ENCODE results near the gene CHRNA4. TPM values are rescaled to one million over a fixed set of nuclear protein-coding genes. Genes with fewer than 3 reads are reported as not detected.

CHRNA4 gene
- total and polyA plus RNA-seq, 9 of the 15 experiments (the other 6 are each of a cell fraction or from before 2014, with no cell fraction given): not detected

DNA sequence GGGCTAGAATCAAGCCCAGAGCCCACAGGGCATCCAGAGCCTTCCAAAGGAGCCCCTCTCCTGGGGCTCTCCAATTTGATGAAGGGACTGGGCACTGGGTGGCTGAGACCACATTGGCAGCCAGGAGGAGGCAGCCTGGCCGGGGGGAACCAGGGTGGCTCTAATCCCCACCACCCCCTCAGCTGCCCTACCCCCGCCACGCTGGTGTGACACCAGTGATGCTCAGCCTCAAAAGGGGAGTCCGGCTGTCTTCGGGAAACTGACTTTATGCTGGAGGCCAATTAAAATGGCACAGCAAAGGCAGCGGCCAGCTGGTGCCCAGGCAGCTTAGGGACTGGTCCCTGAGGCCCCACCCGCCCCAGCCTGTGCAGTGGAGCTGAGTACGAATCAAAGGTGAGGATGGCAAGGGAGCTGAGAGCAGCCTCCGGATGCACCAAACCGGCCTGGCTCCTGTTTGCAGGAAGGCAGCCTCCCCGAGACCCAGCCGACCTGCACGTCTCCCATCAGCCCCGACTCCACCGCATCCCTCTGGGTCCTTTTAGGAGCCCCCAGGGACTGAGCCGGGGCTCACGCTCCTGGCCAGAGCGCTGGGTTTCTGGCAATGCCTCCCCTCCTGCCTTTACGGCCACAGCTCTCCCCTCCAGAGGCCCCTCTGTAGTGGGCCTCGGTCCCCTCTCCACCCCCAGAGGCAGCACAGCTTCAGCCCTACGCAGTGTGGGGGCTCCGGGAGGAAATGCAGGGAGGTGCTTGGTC, 28.5 kb downstream of the CHRNA4 start:
- Histone ChIP-seq H3K27ac (ENCODE audit: extremely low read depth, low read depth, low read length) (no peak overlapping the region), H3K4me1 (replicated peaks in 1 of 2; ENCODE audit: control insufficient read depth in 2 of 2, insufficient read depth in 2 of 2, low read length in 2 of 2) (peaks cover 0 to 20% of the 10 kb centered on the region in 2 experiments; a peak in 1 of 5 replicates), H4K20me1 (replicated peaks; ENCODE audit: control insufficient read depth, insufficient read depth, low read length) (no peaks in the 10 kb centered on the region), H3K27me3 (ENCODE audit: control insufficient read depth in 2 of 2, insufficient read depth in 2 of 2, low read length in 2 of 2) (peaks cover 3 to 17% of the 10 kb centered on the region in 2 experiments; a peak in 3 of 5 replicates), H3K36me3 (ENCODE audit: control insufficient read depth, insufficient read depth, low read length) (no peaks in the 10 kb centered on the region), H3K4me2 (ENCODE audit: insufficient read depth, low read length) (no peak overlapping the region), H3K9ac (ENCODE audit: insufficient read depth in 1 of 2, low read depth in 2 of 2, low read length in 2 of 2) (no peak overlapping the region), H3K4me3 (no peak overlapping the region), H3K9me3 (replicated peaks; ENCODE audit: control insufficient read depth, insufficient read depth, low read depth, low read length) (peaks cover 7% of the 10 kb centered on the region; the same call in 1 of the 2 replicates), H2AFZ (ENCODE audit: low read depth, low read length) (no peak overlapping the region), H3K9me1 (ENCODE audit: control insufficient read depth, insufficient read depth, low read length) (no peaks in the 10 kb centered on the region), H3K79me2 (ENCODE audit: control insufficient read depth, insufficient read depth, low read length) (no peaks in the 10 kb centered on the region)
- FAIRE-seq (no peak), ATAC-seq (no peak), DNase-seq (ENCODE audit: extremely low read depth in 1 of 4, low spot score in 3 of 4) (no peak)
- CTCF ChIA-PET (ENCODE audit: low intra/inter-chr PET ratio): no interaction called here
- in situ Hi-C loops (cut with MboI) (no loop called here), intact Hi-C loops (cut with micrococcal nuclease) (no loop called here)
- POLR2A ChIA-PET: no interaction called here
- WGBS (ENCODE audit: insufficient coverage, low coverage, missing lambda C conversion rate): 5% methylated on average over 13 of the region's 22 CpGs
- no TSS peak for BruUV-seq (replicated peaks)
- TF ChIP-seq ZNF143 (CRISPR knock-in tag; IDR thresholded peaks at IDR 0.05) (no peak), NBN (IDR thresholded peaks at IDR 0.05; ENCODE audit: low read depth) (no peak), SPI1 (IDR thresholded peaks at IDR 0.05; ENCODE audit: borderline replicate concordance, low read depth, low read length) (no peak), POLR2G (IDR thresholded peaks at IDR 0.05; ENCODE audit: low read depth, low read length) (no peak), TCF3 (CRISPR knock-in tag; IDR thresholded peaks at IDR 0.05) (no peak)
- TF ChIP-seq, protein P1, sequence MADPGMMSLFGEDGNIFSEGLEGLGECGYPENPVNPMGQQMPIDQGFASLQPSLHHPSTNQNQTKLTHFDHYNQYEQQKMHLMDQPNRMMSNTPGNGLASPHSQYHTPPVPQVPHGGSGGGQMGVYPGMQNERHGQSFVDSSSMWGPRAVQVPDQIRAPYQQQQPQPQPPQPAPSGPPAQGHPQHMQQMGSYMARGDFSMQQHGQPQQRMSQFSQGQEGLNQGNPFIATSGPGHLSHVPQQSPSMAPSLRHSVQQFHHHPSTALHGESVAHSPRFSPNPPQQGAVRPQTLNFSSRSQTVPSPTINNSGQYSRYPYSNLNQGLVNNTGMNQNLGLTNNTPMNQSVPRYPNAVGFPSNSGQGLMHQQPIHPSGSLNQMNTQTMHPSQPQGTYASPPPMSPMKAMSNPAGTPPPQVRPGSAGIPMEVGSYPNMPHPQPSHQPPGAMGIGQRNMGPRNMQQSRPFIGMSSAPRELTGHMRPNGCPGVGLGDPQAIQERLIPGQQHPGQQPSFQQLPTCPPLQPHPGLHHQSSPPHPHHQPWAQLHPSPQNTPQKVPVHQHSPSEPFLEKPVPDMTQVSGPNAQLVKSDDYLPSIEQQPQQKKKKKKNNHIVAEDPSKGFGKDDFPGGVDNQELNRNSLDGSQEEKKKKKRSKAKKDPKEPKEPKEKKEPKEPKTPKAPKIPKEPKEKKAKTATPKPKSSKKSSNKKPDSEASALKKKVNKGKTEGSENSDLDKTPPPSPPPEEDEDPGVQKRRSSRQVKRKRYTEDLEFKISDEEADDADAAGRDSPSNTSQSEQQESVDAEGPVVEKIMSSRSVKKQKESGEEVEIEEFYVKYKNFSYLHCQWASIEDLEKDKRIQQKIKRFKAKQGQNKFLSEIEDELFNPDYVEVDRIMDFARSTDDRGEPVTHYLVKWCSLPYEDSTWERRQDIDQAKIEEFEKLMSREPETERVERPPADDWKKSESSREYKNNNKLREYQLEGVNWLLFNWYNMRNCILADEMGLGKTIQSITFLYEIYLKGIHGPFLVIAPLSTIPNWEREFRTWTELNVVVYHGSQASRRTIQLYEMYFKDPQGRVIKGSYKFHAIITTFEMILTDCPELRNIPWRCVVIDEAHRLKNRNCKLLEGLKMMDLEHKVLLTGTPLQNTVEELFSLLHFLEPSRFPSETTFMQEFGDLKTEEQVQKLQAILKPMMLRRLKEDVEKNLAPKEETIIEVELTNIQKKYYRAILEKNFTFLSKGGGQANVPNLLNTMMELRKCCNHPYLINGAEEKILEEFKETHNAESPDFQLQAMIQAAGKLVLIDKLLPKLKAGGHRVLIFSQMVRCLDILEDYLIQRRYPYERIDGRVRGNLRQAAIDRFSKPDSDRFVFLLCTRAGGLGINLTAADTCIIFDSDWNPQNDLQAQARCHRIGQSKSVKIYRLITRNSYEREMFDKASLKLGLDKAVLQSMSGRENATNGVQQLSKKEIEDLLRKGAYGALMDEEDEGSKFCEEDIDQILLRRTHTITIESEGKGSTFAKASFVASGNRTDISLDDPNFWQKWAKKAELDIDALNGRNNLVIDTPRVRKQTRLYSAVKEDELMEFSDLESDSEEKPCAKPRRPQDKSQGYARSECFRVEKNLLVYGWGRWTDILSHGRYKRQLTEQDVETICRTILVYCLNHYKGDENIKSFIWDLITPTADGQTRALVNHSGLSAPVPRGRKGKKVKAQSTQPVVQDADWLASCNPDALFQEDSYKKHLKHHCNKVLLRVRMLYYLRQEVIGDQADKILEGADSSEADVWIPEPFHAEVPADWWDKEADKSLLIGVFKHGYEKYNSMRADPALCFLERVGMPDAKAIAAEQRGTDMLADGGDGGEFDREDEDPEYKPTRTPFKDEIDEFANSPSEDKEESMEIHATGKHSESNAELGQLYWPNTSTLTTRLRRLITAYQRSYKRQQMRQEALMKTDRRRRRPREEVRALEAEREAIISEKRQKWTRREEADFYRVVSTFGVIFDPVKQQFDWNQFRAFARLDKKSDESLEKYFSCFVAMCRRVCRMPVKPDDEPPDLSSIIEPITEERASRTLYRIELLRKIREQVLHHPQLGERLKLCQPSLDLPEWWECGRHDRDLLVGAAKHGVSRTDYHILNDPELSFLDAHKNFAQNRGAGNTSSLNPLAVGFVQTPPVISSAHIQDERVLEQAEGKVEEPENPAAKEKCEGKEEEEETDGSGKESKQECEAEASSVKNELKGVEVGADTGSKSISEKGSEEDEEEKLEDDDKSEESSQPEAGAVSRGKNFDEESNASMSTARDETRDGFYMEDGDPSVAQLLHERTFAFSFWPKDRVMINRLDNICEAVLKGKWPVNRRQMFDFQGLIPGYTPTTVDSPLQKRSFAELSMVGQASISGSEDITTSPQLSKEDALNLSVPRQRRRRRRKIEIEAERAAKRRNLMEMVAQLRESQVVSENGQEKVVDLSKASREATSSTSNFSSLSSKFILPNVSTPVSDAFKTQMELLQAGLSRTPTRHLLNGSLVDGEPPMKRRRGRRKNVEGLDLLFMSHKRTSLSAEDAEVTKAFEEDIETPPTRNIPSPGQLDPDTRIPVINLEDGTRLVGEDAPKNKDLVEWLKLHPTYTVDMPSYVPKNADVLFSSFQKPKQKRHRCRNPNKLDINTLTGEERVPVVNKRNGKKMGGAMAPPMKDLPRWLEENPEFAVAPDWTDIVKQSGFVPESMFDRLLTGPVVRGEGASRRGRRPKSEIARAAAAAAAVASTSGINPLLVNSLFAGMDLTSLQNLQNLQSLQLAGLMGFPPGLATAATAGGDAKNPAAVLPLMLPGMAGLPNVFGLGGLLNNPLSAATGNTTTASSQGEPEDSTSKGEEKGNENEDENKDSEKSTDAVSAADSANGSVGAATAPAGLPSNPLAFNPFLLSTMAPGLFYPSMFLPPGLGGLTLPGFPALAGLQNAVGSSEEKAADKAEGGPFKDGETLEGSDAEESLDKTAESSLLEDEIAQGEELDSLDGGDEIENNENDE (IDR thresholded peaks at IDR 0.05; ENCODE audit: low read depth, low read length): no peak
- TF ChIP-seq, protein P2, sequence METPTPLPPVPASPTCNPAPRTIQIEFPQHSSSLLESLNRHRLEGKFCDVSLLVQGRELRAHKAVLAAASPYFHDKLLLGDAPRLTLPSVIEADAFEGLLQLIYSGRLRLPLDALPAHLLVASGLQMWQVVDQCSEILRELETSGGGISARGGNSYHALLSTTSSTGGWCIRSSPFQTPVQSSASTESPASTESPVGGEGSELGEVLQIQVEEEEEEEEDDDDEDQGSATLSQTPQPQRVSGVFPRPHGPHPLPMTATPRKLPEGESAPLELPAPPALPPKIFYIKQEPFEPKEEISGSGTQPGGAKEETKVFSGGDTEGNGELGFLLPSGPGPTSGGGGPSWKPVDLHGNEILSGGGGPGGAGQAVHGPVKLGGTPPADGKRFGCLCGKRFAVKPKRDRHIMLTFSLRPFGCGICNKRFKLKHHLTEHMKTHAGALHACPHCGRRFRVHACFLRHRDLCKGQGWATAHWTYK (CRISPR knock-in tag; IDR thresholded peaks at IDR 0.05): no peak

Data from K562 (cell line).